IMR-90 (cell line): ENCODE measurements around the gene NT5DC3. TPM values are rescaled to one million over a fixed set of nuclear protein-coding genes. Genes with fewer than 3 reads are reported as not detected.

Source experiments
- ATAC-seq: fragments of 200-7000 bp; cut with Tn5 transposase; 2 replicates; pipeline ENCODE4 v1.9.1; 2020; ENCODE audit warnings: low read depth, mild to moderate bottlenecking, moderate library complexity
- BruUV-seq: library from RNA; stranded (reverse); fragments of 400-500 nt; replicated peaks from 2 replicates; lab custom pipeline; 2021; lab: Mats Ljungman, UMichigan
- CTCF ChIA-PET: fragments of 300-600 bp; formaldehyde crosslinking; extraction: SDS; loops from one replicate; lab custom pipeline; 2021; ENCODE audit warnings: antibody characterized with exemption; lab: Yijun Ruan, JAX
- POLR2A ChIA-PET: fragments of 300-600 bp; sonication (Branson Sonifier 250); formaldehyde crosslinking; loops from one replicate; lab custom pipeline; 2022; ENCODE audit warnings: antibody characterized with exemption; ENCODE audit not compliant: unreplicated experiment; lab: Charles Lee
- DNase-seq: peaks from one replicate; pipeline ENCODE4 v3.0.0; 2013
- H2AFZ ChIP-seq: replicated peaks from 2 replicates; pipeline ENCODE3; 2013; ENCODE audit warnings: low read length, mild to moderate bottlenecking; ENCODE audit not compliant: poor library complexity
- H2AK5ac ChIP-seq: 2 replicates; pipeline ENCODE4 v1.6.1; 2013; ENCODE audit warnings: low read depth, low read length, inconsistent platforms
- H2AK9ac ChIP-seq: replicated peaks from 2 replicates; pipeline ENCODE3; 2013; ENCODE audit warnings: mild to moderate bottlenecking, low read depth, low read length, moderate library complexity; ENCODE audit not compliant: poor library complexity
- H2BK120ac ChIP-seq: 2 replicates; pipeline ENCODE4 v1.6.1; 2013; ENCODE audit warnings: low read depth, low read length, inconsistent platforms
- H2BK15ac ChIP-seq: 3 replicates; pipeline ENCODE4 v1.6.1; 2013; ENCODE audit warnings: low read depth, low read length, inconsistent platforms
- H2BK20ac ChIP-seq: 2 replicates; pipeline ENCODE4 v1.6.1; 2013; ENCODE audit warnings: low read depth, mild to moderate bottlenecking, inconsistent platforms, low read length, moderate library complexity
- H2BK5ac ChIP-seq: 2 replicates; pipeline ENCODE4 v1.6.1; 2013; ENCODE audit warnings: mild to moderate bottlenecking, low read depth, low read length, inconsistent platforms; ENCODE audit not compliant: poor library complexity, severe bottlenecking
- H3K14ac ChIP-seq: replicated peaks from 2 replicates; pipeline ENCODE4 v1.6.1; 2013; ENCODE audit warnings: low read depth, low read length, inconsistent platforms
- H3K18ac ChIP-seq: 2 replicates; pipeline ENCODE4 v1.6.1; 2013; ENCODE audit warnings: low read depth, low read length, control low read depth
- H3K23ac ChIP-seq: 2 replicates; pipeline ENCODE4 v1.6.1; 2013; ENCODE audit warnings: low read depth, low read length, inconsistent platforms
- H3K27ac ChIP-seq: 2 replicates; pipeline ENCODE4 v1.5.1; 2013; ENCODE audit warnings: mild to moderate bottlenecking, control low read depth, low read length; ENCODE audit not compliant: insufficient read depth
- H3K27me3 ChIP-seq: 2 replicates; pipeline ENCODE4 v1.6.1; 2013; ENCODE audit warnings: low read length; ENCODE audit not compliant: control insufficient read depth, insufficient read depth
- H3K36me3 ChIP-seq: 2 replicates; pipeline ENCODE4 v1.6.1; 2013; ENCODE audit warnings: low read length, mixed read lengths; ENCODE audit not compliant: control insufficient read depth, insufficient read depth
- H3K4ac ChIP-seq: 2 replicates; pipeline ENCODE4 v1.6.1; 2013; ENCODE audit warnings: low read depth, low read length, inconsistent platforms
- H3K4me1 ChIP-seq: 2 replicates; pipeline ENCODE4 v1.6.1; 2013; ENCODE audit warnings: low read length, mixed read lengths; ENCODE audit not compliant: control insufficient read depth, insufficient read depth
- H3K4me2 ChIP-seq: 2 replicates; pipeline ENCODE4 v1.6.1; 2013; ENCODE audit warnings: low read depth, mild to moderate bottlenecking, control low read depth, low read length, moderate library complexity
- H3K4me3 ChIP-seq: 2 replicates; pipeline ENCODE4 v1.5.1; 2013; ENCODE audit warnings: low read depth, mild to moderate bottlenecking, control low read depth, low read length, moderate library complexity; ENCODE audit not compliant: insufficient read depth
- H3K56ac ChIP-seq: 2 replicates; pipeline ENCODE4 v1.6.1; 2013; ENCODE audit warnings: low read length, inconsistent platforms; ENCODE audit not compliant: insufficient read depth; ENCODE audit errors: extremely low read depth
- H3K79me1 ChIP-seq, 2 experiments: 2 replicates each; pipeline ENCODE4 v1.6.1; 2013; ENCODE audit warnings: low read length in 2 of 2, inconsistent platforms in 1 of 2, low read depth in 1 of 2
- H3K9ac ChIP-seq: 2 replicates; pipeline ENCODE4 v1.6.1; 2013; ENCODE audit warnings: low read depth, low read length, control low read depth
- H3K9me1 ChIP-seq: 2 replicates; pipeline ENCODE4 v1.6.1; 2013; ENCODE audit warnings: low read length, inconsistent platforms; ENCODE audit not compliant: insufficient read depth
- H3K9me3 ChIP-seq: 2 replicates; pipeline ENCODE4 v1.6.1; 2013; ENCODE audit warnings: low read length; ENCODE audit not compliant: control insufficient read depth, insufficient read depth
- H4K20me1 ChIP-seq: 2 replicates; pipeline ENCODE4 v1.6.1; 2013; ENCODE audit warnings: low read length, inconsistent platforms; ENCODE audit not compliant: insufficient read depth
- H4K5ac ChIP-seq: 2 replicates; pipeline ENCODE4 v1.6.1; 2013; ENCODE audit warnings: mild to moderate bottlenecking, low read depth, low read length, control low read depth
- H4K8ac ChIP-seq, 2 experiments: 2 replicates each; pipeline ENCODE4 v1.6.1; 2013; ENCODE audit warnings: low read depth in 2 of 2, low read length in 2 of 2, control low read depth in 1 of 2, inconsistent platforms in 1 of 2
- H4K91ac ChIP-seq: 2 replicates; pipeline ENCODE4 v1.6.1; 2013; ENCODE audit warnings: low read depth, low read length, inconsistent platforms; ENCODE audit not compliant: insufficient read depth
- BHLHE40 ChIP-seq: fragments of 150-350 bp; IDR thresholded peaks from 2 replicates; pipeline ENCODE4 v1.6.1; 2016; ENCODE audit warnings: mild to moderate bottlenecking, low read depth, low read length
- CHD1 ChIP-seq: IDR thresholded peaks from 2 replicates; pipeline ENCODE4 v1.6.1; 2012; ENCODE audit warnings: low read depth, low read length, improper control_type of control experiment
- MXI1 ChIP-seq: IDR thresholded peaks from 2 replicates; pipeline ENCODE4 v1.6.1; 2012; ENCODE audit warnings: low read depth, mild to moderate bottlenecking, low read length, moderate library complexity, borderline replicate concordance
- NFE2L2 ChIP-seq: fragments of 150-350 bp; IDR thresholded peaks from 2 replicates; pipeline ENCODE4 v1.6.1; 2016; ENCODE audit warnings: low read depth, mild to moderate bottlenecking, low read length
- POLR2A ChIP-seq: IDR thresholded peaks from 2 replicates; pipeline ENCODE4 v1.6.1; 2012; ENCODE audit warnings: mild to moderate bottlenecking, low read depth, low read length
- RAD21 ChIP-seq: IDR thresholded peaks from 2 replicates; pipeline ENCODE4 v1.6.1; 2012; ENCODE audit warnings: low read length, improper control_type of control experiment
- RCOR1 ChIP-seq: IDR thresholded peaks from 2 replicates; pipeline ENCODE4 v1.6.1; 2012; ENCODE audit warnings: mild to moderate bottlenecking, low read length, improper control_type of control experiment; ENCODE audit not compliant: insufficient replicate concordance
- RFX5 ChIP-seq: IDR thresholded peaks from 2 replicates; pipeline ENCODE4 v1.8.0; 2012; ENCODE audit warnings: low read depth, mild to moderate bottlenecking, low read length, moderate library complexity
- whole genome bisulfite sequencing, 2 experiments: methylation state at CpG; one replicate each; pipeline versions ENCODE4 v1.1.5 to v1.1.7; 2013; ENCODE audit warnings: missing lambda C conversion rate in 2 of 2; ENCODE audit not compliant: insufficient read length in 1 of 2; ENCODE audit errors: extremely low coverage in 2 of 2; 5-methylcytosine and 5-hydroxymethylcytosine counted together
- dilution Hi-C: fragments of 300-500 bp; cut with HindIII; formaldehyde crosslinking; loops from one replicate; pipeline ENCODE4 v1.14.3; 2018; ENCODE audit warnings: low sequenced_read_pairs; ENCODE audit not compliant: unreplicated experiment
- in situ Hi-C: fragments of 300-500 bp; cut with MboI; formaldehyde crosslinking; loops from 3 replicates; pipeline ENCODE4 v1.14.3; 2019; ENCODE audit warnings: low sequenced_read_pairs, inconsistent platforms, mixed read lengths
- intact Hi-C: fragments of 100-400 bp; cut with micrococcal nuclease; formaldehyde crosslinking; loops from 2 replicates; pipeline ENCODE4 v1.10.0; 2022
- polyA plus RNA-seq, 3 experiments: library from polyadenylated mRNA; depleted of rRNA; stranded (reverse); fragments of >200 nt; gene quantifications; 2 replicates each; pipeline ENCODE4 v1.2.3, GENCODE V29; 2012; ENCODE audit warnings: low replicate concordance in 1 of 3
- total RNA-seq: library from RNA; depleted of rRNA; stranded (reverse); fragments of >200 nt; gene quantifications from 2 replicates; pipeline ENCODE4 v1.2.3, GENCODE V29; 2012
- TF ChIP-seq, protein P1 (sequence below): fragments of 150-350 bp; IDR thresholded peaks from 2 replicates; pipeline ENCODE4 v1.6.1; 2017; ENCODE audit warnings: mild to moderate bottlenecking, antibody characterized with exemption, low read length, low read depth
- TF ChIP-seq, protein P2 (sequence below): conservative IDR thresholded peaks from 2 replicates; pipeline ENCODE4 v1.5.1; 2012; ENCODE audit warnings: mild to moderate bottlenecking, low read depth, low read length, improper control_type of control experiment

NT5DC3 gene
- total and polyA plus RNA-seq, 2 of the 4 experiments (the other 2 are of a cell fraction): 7.3 to 17.6 TPM

DNA sequence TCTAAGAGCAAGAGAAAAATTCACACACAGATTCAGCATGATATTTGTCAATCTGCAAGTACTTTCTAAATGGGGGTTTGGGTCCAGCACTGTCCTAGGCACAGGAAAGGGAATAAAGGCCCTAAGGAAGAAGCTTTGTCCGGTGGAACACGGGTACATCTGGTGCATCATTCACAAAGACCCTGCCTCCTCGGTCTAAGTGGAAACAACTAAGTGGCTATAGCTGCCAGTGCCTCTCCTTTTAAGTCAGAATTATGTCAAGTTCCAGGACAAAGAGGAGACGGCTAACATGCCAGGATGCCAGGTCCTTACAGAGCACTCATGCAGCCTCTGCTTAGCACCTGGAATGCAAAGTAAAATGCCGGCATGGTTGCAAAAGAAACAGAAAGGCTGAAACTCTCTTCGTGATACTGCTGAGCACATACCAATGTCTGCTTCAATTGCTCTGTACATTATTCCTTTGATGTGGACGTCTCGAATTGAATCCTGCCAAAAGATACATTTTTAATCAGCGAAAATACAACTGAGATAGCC, 47.5 kb downstream of the NT5DC3 start (continued):
- TF ChIP-seq, protein P1, sequence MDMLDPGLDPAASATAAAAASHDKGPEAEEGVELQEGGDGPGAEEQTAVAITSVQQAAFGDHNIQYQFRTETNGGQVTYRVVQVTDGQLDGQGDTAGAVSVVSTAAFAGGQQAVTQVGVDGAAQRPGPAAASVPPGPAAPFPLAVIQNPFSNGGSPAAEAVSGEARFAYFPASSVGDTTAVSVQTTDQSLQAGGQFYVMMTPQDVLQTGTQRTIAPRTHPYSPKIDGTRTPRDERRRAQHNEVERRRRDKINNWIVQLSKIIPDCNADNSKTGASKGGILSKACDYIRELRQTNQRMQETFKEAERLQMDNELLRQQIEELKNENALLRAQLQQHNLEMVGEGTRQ: no peak
- TF ChIP-seq RFX5 (no peak), BHLHE40 (no peak), POLR2A (no peak)

DNA sequence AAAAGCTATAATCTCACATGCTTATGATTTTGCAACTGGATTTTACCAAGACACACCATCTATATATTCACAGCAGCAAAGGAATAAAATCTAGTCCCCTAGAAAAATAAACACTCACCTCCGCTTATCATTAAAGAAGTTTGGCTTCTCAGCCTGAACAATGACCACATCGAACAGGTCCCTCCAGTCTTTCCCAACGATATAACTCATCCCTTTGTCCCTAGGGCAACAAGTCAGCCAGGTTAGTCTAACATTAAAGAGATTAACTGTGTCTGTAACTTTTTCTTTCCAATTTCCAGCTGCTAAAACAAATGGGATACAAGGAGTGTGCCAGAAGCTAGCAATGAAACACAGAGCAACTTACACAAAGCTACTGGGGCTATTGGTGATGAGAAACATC, 48.0 kb downstream of the NT5DC3 start:
- CTCF ChIA-PET: interaction anchor here (0.8 kb wide), 1 partner anchor 20 kb away, joined by 3 read pairs; no protein-coding TSS in a partner anchor
- no peak overlapping the region for H2BK20ac ChIP-seq
- DNase-seq: no peak
- no peak overlapping the region for H2AFZ ChIP-seq
- WGBS, 2 experiments: no CpG with 5 or more reads among the region's 3 CpGs
- H3K27me3 ChIP-seq: no peaks in the 10 kb centered on the region
- no peak overlapping the region for H2BK15ac ChIP-seq
- no peak overlapping the region for H2BK5ac ChIP-seq
- in situ Hi-C loops (no loop called here), intact Hi-C loops (no loop called here), dilution Hi-C loops (no loop called here)
- no peak overlapping the region for H4K5ac ChIP-seq
- BruUV-seq: no TSS peak
- H4K20me1 ChIP-seq: no peaks in the 10 kb centered on the region
- H3K56ac ChIP-seq: no peak overlapping the region
- no peaks in the 10 kb centered on the region for H3K9me3 ChIP-seq
- TF ChIP-seq RFX5: no peak
- no peak for TF ChIP-seq NFE2L2
- TF ChIP-seq BHLHE40: no peak
- TF ChIP-seq MXI1: no peak
- TF ChIP-seq RAD21: no peak
- TF ChIP-seq, protein P2, sequence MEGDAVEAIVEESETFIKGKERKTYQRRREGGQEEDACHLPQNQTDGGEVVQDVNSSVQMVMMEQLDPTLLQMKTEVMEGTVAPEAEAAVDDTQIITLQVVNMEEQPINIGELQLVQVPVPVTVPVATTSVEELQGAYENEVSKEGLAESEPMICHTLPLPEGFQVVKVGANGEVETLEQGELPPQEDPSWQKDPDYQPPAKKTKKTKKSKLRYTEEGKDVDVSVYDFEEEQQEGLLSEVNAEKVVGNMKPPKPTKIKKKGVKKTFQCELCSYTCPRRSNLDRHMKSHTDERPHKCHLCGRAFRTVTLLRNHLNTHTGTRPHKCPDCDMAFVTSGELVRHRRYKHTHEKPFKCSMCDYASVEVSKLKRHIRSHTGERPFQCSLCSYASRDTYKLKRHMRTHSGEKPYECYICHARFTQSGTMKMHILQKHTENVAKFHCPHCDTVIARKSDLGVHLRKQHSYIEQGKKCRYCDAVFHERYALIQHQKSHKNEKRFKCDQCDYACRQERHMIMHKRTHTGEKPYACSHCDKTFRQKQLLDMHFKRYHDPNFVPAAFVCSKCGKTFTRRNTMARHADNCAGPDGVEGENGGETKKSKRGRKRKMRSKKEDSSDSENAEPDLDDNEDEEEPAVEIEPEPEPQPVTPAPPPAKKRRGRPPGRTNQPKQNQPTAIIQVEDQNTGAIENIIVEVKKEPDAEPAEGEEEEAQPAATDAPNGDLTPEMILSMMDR: no peak
- TF ChIP-seq RCOR1: no peak
- no peak for TF ChIP-seq CHD1
- no peak overlapping the region for H3K18ac ChIP-seq
- H3K4me3 ChIP-seq: no peak overlapping the region
- H2AK5ac ChIP-seq: no peak overlapping the region
- no peak overlapping the region for H3K14ac ChIP-seq
- POLR2A ChIA-PET: no interaction called here
- H3K27ac ChIP-seq: no peak overlapping the region
- no peak overlapping the region for H3K4me2 ChIP-seq
- H3K36me3 ChIP-seq: peaks cover 16% of the 10 kb centered on the region
- no peak overlapping the region for H4K8ac ChIP-seq
- H3K4me1 ChIP-seq: no peaks in the 10 kb centered on the region
- H2AK9ac ChIP-seq: no peak overlapping the region
- no peak overlapping the region for H4K91ac ChIP-seq
- peaks cover 8% of the 10 kb centered on the region; the same call in 1 of the 2 replicates for H3K9me1 ChIP-seq
- H3K23ac ChIP-seq: no peak overlapping the region
- H3K9ac ChIP-seq: no peak overlapping the region
- H3K79me1 ChIP-seq: no peaks in the 10 kb centered on the region; a peak in 1 of 4 replicates
- no peak overlapping the region for H2BK120ac ChIP-seq
- ATAC-seq: no peak
- H3K4ac ChIP-seq: no peak overlapping the region
